Hepatocyte (in vitro differentiated cells): ENCODE data around the gene POLD2.

Source experiments
- EZH2 ChIP-seq: fragments of 200-600 bp; sonication (generic); IDR thresholded peaks from 2 replicates; pipeline ENCODE4 v1.6.1; 2016; ENCODE audit warnings: antibody characterized with exemption, mild to moderate bottlenecking, borderline replicate concordance
- TF ChIP-seq, protein P1 (sequence below): fragments of 200-600 bp; sonication (generic); IDR thresholded peaks from 2 replicates; pipeline ENCODE4 v1.5.1; 2016; ENCODE audit warnings: antibody characterized with exemption, mild to moderate bottlenecking; ENCODE audit not compliant: poor library complexity

GRCh38 chr7:44122529-44122928 is 819 bp downstream of the POLD2 start:
- TF ChIP-seq, protein P1, sequence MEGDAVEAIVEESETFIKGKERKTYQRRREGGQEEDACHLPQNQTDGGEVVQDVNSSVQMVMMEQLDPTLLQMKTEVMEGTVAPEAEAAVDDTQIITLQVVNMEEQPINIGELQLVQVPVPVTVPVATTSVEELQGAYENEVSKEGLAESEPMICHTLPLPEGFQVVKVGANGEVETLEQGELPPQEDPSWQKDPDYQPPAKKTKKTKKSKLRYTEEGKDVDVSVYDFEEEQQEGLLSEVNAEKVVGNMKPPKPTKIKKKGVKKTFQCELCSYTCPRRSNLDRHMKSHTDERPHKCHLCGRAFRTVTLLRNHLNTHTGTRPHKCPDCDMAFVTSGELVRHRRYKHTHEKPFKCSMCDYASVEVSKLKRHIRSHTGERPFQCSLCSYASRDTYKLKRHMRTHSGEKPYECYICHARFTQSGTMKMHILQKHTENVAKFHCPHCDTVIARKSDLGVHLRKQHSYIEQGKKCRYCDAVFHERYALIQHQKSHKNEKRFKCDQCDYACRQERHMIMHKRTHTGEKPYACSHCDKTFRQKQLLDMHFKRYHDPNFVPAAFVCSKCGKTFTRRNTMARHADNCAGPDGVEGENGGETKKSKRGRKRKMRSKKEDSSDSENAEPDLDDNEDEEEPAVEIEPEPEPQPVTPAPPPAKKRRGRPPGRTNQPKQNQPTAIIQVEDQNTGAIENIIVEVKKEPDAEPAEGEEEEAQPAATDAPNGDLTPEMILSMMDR = no peak
- no peak for TF ChIP-seq EZH2
